ENCODE results near the gene ANO1.

- no peak for TF ChIP-seq POLR2A (IDR thresholded peaks at IDR 0.05; ENCODE audit: low read depth, low read length)
- TF ChIP-seq TAF1 (IDR thresholded peaks at IDR 0.05; ENCODE audit: low read depth, low read length): no peak
Observed at GRCh38 chr11:70175236-70175698, 97.2 kb downstream of the ANO1 start.

Data from GM12891 (cell line).